Measurements from ENCODE around the gene DHRS12.
A peak's percentile ranks its signal among the peaks of the same experiment; 100 is the strongest.

Gene DHRS12

GRCh38 chr13:51781246-51782022 lies 22.5 kb downstream of the DHRS12 start:
- DNase-seq (ENCODE audit: low spot score): peak; percentile 75

GRCh38 chr13:51780099-51780498 lies 23.9 kb downstream of the DHRS12 start:
- DNase-seq (ENCODE audit: low spot score): no peak

DNA sequence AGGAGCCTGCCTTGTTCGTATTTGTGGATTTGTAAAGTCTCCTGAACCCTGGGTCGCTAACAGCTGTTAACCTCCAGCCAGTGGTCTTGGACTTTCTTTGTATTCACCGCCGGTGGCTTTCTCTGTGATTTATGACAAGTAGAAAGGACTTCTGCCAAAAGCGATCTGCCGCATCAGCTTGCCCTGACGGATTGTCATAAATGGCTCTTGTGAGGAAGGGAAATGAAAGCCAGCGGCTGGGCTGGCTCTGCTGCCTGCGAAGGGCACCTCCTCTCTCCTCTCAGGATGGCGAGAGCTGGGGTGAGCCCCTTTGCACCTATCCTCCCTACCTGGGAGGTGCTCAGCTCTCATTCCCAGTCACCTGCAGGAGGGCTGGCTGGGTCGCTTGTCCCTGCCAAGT lies 25.6 kb downstream of the DHRS12 start:
- no peak for DNase-seq (ENCODE audit: low spot score)

DNA sequence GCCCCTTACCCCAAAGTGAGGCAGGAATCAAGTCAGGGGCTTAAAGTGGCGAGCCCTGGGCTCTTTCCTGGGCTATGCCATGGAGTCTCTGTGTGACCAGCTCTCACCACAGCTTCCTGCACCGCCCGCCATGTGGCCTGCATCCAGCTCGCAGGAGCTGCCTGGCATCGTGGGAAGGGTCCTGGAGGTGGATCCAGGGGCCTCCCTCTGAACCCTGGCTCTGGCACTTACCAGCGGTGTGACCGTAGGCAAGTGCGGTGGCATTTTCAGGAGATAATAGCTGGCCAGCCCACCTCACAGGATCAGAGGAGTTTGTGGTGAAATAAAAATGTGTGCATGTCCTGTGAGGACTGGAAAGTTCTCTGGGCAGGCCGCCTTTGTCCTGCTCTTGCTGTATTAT lies 26.0 kb downstream of the DHRS12 start:
- DNase-seq (ENCODE audit: low spot score): no peak

DNA sequence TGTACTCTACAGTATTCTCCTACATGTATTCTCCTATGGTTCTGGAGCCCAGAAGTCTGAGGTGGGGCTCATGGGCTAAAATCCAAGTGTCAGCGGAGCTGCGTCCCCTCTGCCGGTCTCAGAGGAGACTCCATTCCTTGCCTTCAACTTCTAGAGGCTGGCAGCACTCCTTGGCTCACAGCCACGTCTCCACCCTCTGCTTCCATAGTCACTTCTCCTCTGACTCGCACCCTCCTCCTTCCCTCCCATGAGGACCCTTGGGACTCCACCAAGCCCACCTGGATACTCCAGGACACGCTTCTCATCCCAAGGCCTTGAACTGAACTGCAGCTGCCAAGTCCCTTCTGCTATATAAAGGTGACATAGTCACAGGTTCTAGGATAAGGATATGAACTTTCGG lies 27.8 kb downstream of the DHRS12 start:
- no peak for DNase-seq (ENCODE audit: low spot score)

GRCh38 chr13:51773515-51773914 lies 30.4 kb downstream of the DHRS12 start:
- no peak for DNase-seq (ENCODE audit: low spot score)

GRCh38 chr13:51772781-51773180 lies 31.2 kb downstream of the DHRS12 start:
- no peak for DNase-seq (ENCODE audit: low spot score)

DNA sequence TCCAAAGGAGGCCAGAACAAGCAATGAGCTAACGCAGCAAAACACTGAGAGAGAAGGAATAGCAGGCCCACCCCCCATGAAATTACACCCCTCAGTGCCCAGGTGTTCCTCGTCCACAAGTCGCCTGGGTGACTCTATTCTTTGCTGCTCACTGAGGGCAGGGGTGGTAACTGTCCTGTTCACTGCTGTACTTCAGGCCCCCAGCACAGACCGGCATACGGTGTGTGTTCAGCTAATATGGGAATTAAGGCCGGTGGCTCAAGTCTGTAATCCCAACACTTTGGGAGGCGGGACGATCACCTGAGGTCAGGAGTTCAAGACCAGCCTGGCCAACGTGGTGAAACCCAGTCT lies 31.9 kb downstream of the DHRS12 start:
- DNase-seq (ENCODE audit: low spot score): no peak

GRCh38 chr13:51771418-51772104 lies 32.4 kb downstream of the DHRS12 start:
- no peak for DNase-seq (ENCODE audit: low spot score)

GRCh38 chr13:51770681-51771417 lies 33.1 kb downstream of the DHRS12 start:
- no peak for DNase-seq (ENCODE audit: low spot score)

DNA sequence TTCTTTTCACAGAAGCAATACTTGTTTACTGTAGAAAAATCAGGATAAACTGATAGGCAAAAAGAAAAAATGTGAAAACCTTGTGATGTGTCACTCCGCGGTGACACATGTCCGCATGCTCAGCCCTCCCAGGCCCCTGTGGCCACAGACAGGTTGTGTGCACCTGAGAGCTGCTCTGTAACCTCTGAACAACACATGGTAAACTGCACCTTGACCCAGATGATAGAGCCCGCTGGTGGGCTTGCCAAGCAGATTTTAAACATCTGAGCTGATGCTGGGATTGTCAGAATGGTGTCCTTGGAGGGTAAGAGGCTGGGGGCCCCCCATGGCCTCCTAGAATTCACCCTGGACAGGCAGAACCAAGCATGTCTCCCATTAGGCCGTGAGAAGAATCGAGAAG lies 33.8 kb downstream of the DHRS12 start:
- DNase-seq (ENCODE audit: low spot score): no peak

- no peak for DNase-seq (ENCODE audit: low spot score)
These were observed 34.4 kb downstream of the DHRS12 start for GRCh38 chr13:51769455-51770127.

GRCh38 chr13:51768976-51769375 lies 35.0 kb downstream of the DHRS12 start:
- no peak for DNase-seq (ENCODE audit: low spot score)

GRCh38 chr13:51768378-51768921 lies 35.5 kb downstream of the DHRS12 start:
- no peak for DNase-seq (ENCODE audit: low spot score)

DNA sequence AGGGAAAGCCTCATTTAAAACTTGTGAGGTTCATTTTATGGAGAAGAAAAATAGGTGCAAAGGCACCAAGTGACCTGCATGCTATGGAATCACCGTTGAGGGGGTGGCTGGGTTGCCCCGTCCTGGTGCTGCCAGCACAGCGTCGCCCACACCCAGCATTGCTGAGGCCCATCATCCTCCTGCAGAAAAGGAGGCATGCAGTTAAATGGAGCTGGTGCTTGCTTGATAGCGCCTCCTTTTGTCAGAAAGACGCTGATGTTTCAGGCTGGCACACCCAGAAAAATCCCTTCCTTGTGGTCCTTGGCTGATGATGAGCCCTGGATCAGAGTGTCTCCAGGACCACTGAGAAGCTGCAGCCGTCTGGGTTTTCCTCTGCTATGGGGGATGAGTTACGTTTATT lies 36.9 kb downstream of the DHRS12 start:
- no peak for DNase-seq (ENCODE audit: low spot score)

DNA sequence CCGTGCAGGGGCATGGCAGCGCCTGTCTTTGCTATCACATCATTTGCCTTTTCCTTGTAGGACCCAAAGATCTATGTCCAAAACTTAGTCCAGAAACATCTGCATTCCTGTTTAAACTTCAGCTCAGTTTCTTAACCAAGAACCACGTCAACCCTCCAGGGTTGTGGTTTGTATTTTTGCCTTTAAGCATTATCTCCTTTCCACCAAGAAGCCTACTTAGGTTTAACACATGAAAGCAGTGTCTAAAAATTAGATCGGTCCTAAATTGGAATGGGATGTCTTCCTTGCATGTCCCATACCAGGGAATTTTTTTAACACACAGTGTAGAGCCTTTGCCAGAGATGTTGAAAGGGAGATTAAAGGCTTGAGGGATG lies 38.8 kb downstream of the DHRS12 start:
- no peak for DNase-seq (ENCODE audit: low spot score)

DNA sequence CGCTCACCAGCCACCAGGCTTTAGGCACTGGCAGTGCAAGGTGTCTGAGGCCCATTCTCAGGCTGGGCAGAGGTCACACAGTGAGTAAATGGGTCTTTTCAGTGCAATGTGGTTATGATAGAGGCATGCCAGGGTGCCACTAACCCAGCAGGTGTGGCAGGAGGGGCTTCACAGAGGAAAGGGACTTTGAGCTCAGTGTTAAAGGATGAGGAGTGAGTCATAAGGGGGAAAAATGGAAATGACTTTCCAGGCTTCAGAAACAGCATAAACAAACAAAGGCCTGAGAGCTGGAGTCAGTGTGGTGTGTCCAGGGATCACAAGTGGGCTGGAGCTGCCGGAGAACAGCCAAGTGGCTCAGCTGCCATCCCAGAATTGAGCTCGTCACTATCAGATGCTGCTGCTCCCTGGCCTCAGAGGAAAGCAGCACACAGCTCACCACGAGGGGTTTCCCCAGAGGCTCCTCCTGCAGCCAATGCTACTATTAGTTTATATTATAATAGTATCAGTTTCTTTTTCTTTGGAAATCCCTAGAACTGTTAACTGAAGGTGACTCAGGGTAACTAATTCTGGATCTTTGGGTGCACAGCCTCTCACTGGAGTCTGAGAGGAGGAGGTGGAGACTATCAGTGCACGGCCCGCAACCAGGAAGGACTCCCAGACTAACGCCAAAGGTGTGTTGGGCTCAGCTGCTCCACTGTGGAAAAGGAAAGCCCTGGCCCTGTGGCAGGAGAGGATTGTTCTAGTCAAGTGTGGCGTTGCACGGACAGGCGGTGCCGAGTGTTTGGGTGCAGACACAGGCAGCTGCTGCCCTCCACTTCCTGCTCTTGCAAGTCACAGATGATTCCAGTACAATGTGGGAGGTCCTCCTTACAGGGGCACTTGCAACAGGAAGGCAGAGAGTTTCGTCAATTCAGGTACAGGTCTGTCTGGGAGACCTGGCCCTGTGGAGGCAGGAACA lies 39.5 kb downstream of the DHRS12 start:
- DNase-seq (ENCODE audit: low spot score): no peak

DNA sequence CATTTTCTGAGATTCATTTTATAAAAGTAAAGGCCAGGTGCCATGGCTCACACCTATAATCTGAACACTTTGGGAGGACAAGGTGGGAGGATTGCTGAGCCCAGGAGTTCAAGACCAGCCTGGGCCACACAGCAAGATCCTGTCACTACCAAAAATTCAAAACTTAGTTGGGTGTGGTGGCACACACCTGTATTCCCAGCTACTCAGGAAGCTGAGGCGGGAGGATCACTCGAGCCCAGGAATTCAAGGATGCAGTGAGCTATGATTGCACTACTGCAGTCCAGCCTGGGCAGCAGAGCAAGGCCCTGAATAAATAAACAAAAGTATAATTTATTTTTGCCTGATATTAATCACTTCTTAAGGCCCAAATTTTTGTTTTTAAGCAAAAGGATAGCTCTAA lies 40.5 kb downstream of the DHRS12 start:
- DNase-seq (ENCODE audit: low spot score): no peak

DNA sequence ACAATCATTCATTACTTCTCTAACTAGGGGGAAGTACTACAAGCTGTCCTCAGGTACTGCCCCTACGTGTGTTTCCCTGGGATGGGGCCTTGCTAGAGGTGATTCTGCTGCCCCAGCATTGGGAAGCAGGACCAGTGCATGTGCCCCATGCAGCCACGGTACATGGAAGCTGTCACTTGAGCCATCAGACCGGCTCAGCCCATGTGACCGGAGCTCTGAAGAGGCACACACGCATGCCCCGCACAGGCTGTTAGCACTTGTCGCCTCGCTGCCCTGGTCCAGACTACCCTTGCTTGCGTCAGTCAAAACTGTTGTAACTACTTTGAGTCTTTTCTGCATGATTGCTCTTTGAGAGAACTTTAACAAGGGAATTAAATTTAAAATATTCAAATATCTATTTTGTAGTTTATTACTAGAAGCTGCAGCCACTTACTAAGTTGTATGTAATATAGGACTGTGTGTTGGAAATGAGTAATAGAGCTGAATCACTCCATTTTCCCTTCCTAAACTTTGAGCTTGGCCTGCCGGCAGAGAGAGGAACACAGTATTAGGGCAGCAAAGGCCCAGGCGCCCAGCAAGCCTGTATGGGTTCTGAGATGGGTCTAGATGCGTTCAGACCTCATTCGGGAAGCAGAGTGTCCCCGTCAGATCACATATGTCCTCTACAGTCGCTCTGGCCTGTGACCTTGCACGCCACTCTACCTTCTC lies 42.2 kb downstream of the DHRS12 start:
- DNase-seq (ENCODE audit: low spot score): no peak

DNA sequence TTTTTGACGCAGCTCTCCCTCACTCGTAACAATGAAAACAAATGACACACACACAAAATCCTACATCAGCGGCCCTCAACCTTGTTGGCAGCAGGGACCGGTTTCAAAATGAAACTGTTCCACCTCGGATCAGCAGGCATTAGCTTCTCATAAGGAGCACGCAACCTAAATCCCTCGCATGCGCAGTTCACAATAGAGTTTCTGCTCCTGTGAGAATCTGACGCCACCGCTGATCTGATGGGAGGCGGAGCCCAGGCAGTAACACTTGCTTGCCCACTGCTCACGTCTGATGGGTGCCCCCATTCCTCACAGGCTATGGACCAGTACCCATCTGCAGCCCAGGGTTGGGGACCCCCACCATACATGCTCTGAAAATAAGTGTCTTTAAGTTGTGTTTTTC lies 43.4 kb downstream of the DHRS12 start:
- DNase-seq (ENCODE audit: low spot score): no peak

DNA sequence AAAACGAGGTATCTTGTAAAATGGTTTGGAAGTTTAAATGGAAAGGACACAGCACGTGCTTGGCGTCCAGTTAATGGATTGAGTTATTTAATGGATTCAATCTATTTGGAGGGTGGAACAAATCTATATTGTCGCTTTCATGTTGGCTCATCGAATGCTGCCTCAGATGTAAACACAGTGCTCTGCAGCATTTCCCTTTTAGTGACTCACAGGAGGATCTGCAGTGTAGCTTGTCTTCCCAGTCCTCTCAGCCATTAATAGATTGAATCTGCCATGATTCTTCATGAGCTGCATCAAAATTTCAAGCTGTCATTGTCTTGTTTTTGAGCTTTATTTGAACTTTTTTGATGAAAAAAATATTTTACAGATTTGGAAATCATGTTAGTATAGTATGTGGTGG lies 44.7 kb downstream of the DHRS12 start:
- no peak for DNase-seq (ENCODE audit: low spot score)

Measured in D341Med (cell line).